Measurements from ENCODE around the gene EPB41L5.
"Not testable (repeated sequence)": the region's sequence is repeated elsewhere in the genome, so short reads cannot be mapped to it uniquely, and the experiment has no call there.

- not testable (repeated sequence) for TF ChIP-seq ARNT (IDR thresholded peaks at IDR 0.05); FOXA1 (IDR thresholded peaks at IDR 0.05); ELF4 (IDR thresholded peaks at IDR 0.05); SP1 (IDR thresholded peaks at IDR 0.05); L3MBTL2 (conservative IDR thresholded peaks at IDR 0.05); SUZ12 (IDR thresholded peaks at IDR 0.05)
These were observed 55.3 kb downstream of the EPB41L5 start for GRCh38 chr2:120068040-120068658.

Measured in HEK293T (cell line).